ENCODE measurements around the gene SHISA9. TPM values are rescaled to one million over a fixed set of nuclear protein-coding genes. Genes with fewer than 3 reads are reported as not detected.

Gene SHISA9
- total RNA-seq, 4 donors from 2014 or later = not detected

- intact Hi-C loops (cut with DNase I; ENCODE audit: low total_unique reads) (loop anchor here (2.0 kb wide), 1 partner anchor 42 kb away; no protein-coding TSS in a partner anchor), in situ Hi-C loops (cut with MboI; ENCODE audit: low sequenced_read_pairs in 4 of 4) (loop anchor here in 1 of 4 donors (25.0 kb wide), 1 partner anchor 112 kb away; no protein-coding TSS in a partner anchor)
- no peak overlapping the region for H3K27ac ChIP-seq
- no peaks in the 10 kb centered on the region for H3K27me3 ChIP-seq
- ATAC-seq (no peak), DNase-seq (no peak)
- no peaks in the 10 kb centered on the region for H3K36me3 ChIP-seq
- H3K4me3 ChIP-seq = no peak overlapping the region
- H3K9me3 ChIP-seq = no peaks in the 10 kb centered on the region
- no peaks in the 10 kb centered on the region for H3K4me1 ChIP-seq
- TF ChIP-seq, protein P1, sequence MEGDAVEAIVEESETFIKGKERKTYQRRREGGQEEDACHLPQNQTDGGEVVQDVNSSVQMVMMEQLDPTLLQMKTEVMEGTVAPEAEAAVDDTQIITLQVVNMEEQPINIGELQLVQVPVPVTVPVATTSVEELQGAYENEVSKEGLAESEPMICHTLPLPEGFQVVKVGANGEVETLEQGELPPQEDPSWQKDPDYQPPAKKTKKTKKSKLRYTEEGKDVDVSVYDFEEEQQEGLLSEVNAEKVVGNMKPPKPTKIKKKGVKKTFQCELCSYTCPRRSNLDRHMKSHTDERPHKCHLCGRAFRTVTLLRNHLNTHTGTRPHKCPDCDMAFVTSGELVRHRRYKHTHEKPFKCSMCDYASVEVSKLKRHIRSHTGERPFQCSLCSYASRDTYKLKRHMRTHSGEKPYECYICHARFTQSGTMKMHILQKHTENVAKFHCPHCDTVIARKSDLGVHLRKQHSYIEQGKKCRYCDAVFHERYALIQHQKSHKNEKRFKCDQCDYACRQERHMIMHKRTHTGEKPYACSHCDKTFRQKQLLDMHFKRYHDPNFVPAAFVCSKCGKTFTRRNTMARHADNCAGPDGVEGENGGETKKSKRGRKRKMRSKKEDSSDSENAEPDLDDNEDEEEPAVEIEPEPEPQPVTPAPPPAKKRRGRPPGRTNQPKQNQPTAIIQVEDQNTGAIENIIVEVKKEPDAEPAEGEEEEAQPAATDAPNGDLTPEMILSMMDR (IDR thresholded peaks at IDR 0.05 in 4 of 5, conservative IDR thresholded peaks at IDR 0.05 in 1 of 5) = no peak
- TF ChIP-seq POLR2A (IDR thresholded peaks at IDR 0.05) = no peak
Measured at GRCh38 chr16:12925026-12925800, 23.8 kb downstream of the SHISA9 start.

- no peak for DNase-seq
- Histone ChIP-seq H3K27me3 (no peaks in the 10 kb centered on the region), H3K4me3 (no peak overlapping the region), H3K27ac (no peak overlapping the region), H3K4me1 (no peaks in the 10 kb centered on the region), H3K9me3 (no peaks in the 10 kb centered on the region), H3K36me3 (no peaks in the 10 kb centered on the region)
- in situ Hi-C loops (cut with MboI; ENCODE audit: low sequenced_read_pairs in 4 of 4) = loop anchor here in 1 of 4 donors (25.0 kb wide), 1 partner anchor 110 kb away; no protein-coding TSS in a partner anchor
- no peak for ATAC-seq
- TF ChIP-seq, protein P1 (IDR thresholded peaks at IDR 0.05 in 4 of 5, conservative IDR thresholded peaks at IDR 0.05 in 1 of 5) = no peak
- TF ChIP-seq POLR2A (IDR thresholded peaks at IDR 0.05) = no peak
- intact Hi-C loops (cut with DNase I; ENCODE audit: low total_unique reads) = no loop called here
Measured at GRCh38 chr16:12927591-12927990, 26.2 kb downstream of the SHISA9 start.

GRCh38 chr16:12930881-12931280 lies 29.5 kb downstream of the SHISA9 start:
- in situ Hi-C loops (cut with MboI; ENCODE audit: low sequenced_read_pairs in 4 of 4) (loop anchor here in 1 of 4 donors (25.0 kb wide), 1 partner anchor 106 kb away; no protein-coding TSS in a partner anchor), intact Hi-C loops (cut with DNase I; ENCODE audit: low total_unique reads) (no loop called here)
- ATAC-seq (no peak), DNase-seq (no peak)
- Histone ChIP-seq H3K36me3 (no peaks in the 10 kb centered on the region), H3K9me3 (no peaks in the 10 kb centered on the region), H3K27ac (no peak overlapping the region), H3K4me3 (no peak overlapping the region), H3K4me1 (no peaks in the 10 kb centered on the region), H3K27me3 (no peaks in the 10 kb centered on the region)
- no peak for TF ChIP-seq POLR2A (IDR thresholded peaks at IDR 0.05)

DNA sequence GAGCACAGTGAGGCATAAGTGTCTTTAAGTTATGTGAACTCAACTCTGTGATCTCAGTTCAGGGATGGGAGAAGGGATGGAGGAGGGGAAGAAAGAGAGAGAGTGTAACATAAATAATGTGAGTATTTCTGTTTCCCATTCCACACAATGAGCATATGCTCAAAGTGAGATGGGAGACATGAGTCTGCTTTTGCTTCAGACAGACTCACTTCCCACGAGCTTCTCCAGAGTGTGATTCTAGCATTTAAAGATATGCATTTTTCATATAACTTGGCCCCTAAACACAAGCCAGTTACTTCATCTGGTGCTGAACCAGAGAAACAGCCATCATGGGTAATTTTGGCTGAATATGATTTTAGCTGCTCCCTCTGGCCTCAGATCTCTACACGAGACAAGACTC lies 35.0 kb downstream of the SHISA9 start:
- H3K9me3 ChIP-seq = no peaks in the 10 kb centered on the region
- no peak overlapping the region for H3K4me3 ChIP-seq
- TF ChIP-seq, protein P1 (IDR thresholded peaks at IDR 0.05 in 4 of 5, conservative IDR thresholded peaks at IDR 0.05 in 1 of 5) = no peak
- TF ChIP-seq POLR2A (IDR thresholded peaks at IDR 0.05) = no peak
- in situ Hi-C loops (cut with MboI; ENCODE audit: low sequenced_read_pairs in 4 of 4) = loop anchor here in 1 of 4 donors (25.0 kb wide), 1 partner anchor 101 kb away; no protein-coding TSS in a partner anchor
- no peak overlapping the region for H3K27ac ChIP-seq
- intact Hi-C loops (cut with DNase I; ENCODE audit: low total_unique reads) = no loop called here
- H3K4me1 ChIP-seq = no peaks in the 10 kb centered on the region
- no peaks in the 10 kb centered on the region for H3K27me3 ChIP-seq
- DNase-seq = no peak
- no peak for ATAC-seq
- no peaks in the 10 kb centered on the region for H3K36me3 ChIP-seq

DNA sequence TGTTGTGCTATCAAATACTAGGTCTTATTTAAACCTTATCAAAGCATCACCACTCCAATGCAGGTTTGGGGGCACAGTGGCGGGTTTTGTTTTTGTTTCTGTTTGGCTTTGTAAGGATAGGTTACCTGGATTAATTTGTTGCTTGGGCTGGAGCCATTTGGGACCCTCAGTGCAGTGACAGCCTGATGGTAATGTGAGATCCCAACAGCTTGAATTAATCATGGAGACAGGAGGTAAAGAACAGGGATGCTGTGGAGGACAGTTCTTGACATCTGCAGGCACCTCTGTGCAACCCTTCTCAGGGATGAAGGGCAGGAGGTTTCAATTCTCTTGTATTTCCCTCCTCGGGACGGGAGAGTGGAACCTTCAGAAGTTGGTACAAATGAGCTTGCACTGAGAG lies 40.5 kb downstream of the SHISA9 start:
- peaks cover 0 to 5% (median 0%) of the 10 kb centered on the region in 3 donors for H3K9me3 ChIP-seq
- H3K27me3 ChIP-seq = no peaks in the 10 kb centered on the region
- H3K4me3 ChIP-seq = no peak overlapping the region
- no peak for TF ChIP-seq POLR2A (IDR thresholded peaks at IDR 0.05)
- TF ChIP-seq, protein P1 (IDR thresholded peaks at IDR 0.05 in 4 of 5, conservative IDR thresholded peaks at IDR 0.05 in 1 of 5) = no peak
- H3K36me3 ChIP-seq = no peaks in the 10 kb centered on the region
- no peaks in the 10 kb centered on the region for H3K4me1 ChIP-seq
- in situ Hi-C loops (cut with MboI; ENCODE audit: low sequenced_read_pairs in 4 of 4) (loop anchor here in 1 of 4 donors (25.0 kb wide), 1 partner anchor 95 kb away; no protein-coding TSS in a partner anchor), intact Hi-C loops (cut with DNase I; ENCODE audit: low total_unique reads) (no loop called here)
- DNase-seq = no peak
- H3K27ac ChIP-seq = no peak overlapping the region
- no peak for ATAC-seq
